HepG2 (cell line): Measurements from ENCODE around the gene C14orf119. TPM values are rescaled to one million over a fixed set of nuclear protein-coding genes. Genes with fewer than 3 reads are reported as not detected.
A peak's percentile ranks its signal among the peaks of the same experiment; 100 is the strongest.

Experiments
- ARHGAP35 ChIP-seq: sonication (generic); formaldehyde crosslinking; IDR thresholded peaks from 2 replicates; pipeline ENCODE4 v1.9.0; 2022; ENCODE audit warnings: mild to moderate bottlenecking, inconsistent platforms, moderate library complexity, missing genetic modification reagents, borderline replicate concordance
- BHLHE40 ChIP-seq: IDR thresholded peaks from 2 replicates; pipeline ENCODE4 v1.6.1; 2011; ENCODE audit warnings: low read length, improper control_type of control experiment
- DMTF1 ChIP-seq: sonication (generic); formaldehyde crosslinking; IDR thresholded peaks from 2 replicates; pipeline ENCODE4 v1.4.0; 2020; ENCODE audit warnings: mild to moderate bottlenecking, missing genetic modification reagents
- FOXM1 ChIP-seq: sonication (generic); formaldehyde crosslinking; IDR thresholded peaks from 2 replicates; pipeline ENCODE4 v1.5.0; 2020; ENCODE audit warnings: missing genetic modification reagents
- HCFC1 ChIP-seq: fragments of 150-350 bp; IDR thresholded peaks from 2 replicates; pipeline ENCODE4 v1.6.1; 2014; ENCODE audit warnings: low read depth, low read length
- IRF2 ChIP-seq: IDR thresholded peaks from 2 replicates; pipeline ENCODE4 v1.6.1; 2018; ENCODE audit warnings: missing genetic modification reagents, missing compliant biosample characterization
- KAT7 ChIP-seq: IDR thresholded peaks from 2 replicates; pipeline ENCODE4 v1.6.1; 2018; ENCODE audit warnings: borderline replicate concordance, missing compliant biosample characterization
- KAT8 ChIP-seq: IDR thresholded peaks from 2 replicates; pipeline ENCODE4 v1.6.1; 2016; ENCODE audit warnings: missing genetic modification reagents, missing compliant biosample characterization
- MYNN ChIP-seq: sonication (generic); formaldehyde crosslinking; IDR thresholded peaks from 2 replicates; pipeline ENCODE4 v1.4.0; 2020; ENCODE audit warnings: mild to moderate bottlenecking, low read depth, missing genetic modification reagents
- NCOA5 ChIP-seq: sonication (generic); formaldehyde crosslinking; IDR thresholded peaks from 2 replicates; pipeline ENCODE4 v1.4.0; 2020; ENCODE audit warnings: missing genetic modification reagents
- RCOR2 ChIP-seq: IDR thresholded peaks from 2 replicates; pipeline ENCODE4 v1.6.1; 2016; ENCODE audit warnings: missing biosample characterization, missing genetic modification reagents
- SNAPC5 ChIP-seq: sonication (generic); formaldehyde crosslinking; IDR thresholded peaks from 2 replicates; pipeline ENCODE4 v1.8.1; 2023; ENCODE audit warnings: mild to moderate bottlenecking, missing genetic modification reagents, borderline replicate concordance
- ZNF138 ChIP-seq: sonication (generic); formaldehyde crosslinking; IDR thresholded peaks from 2 replicates; pipeline ENCODE4 v1.5.0; 2020; ENCODE audit warnings: mild to moderate bottlenecking, low read depth, missing genetic modification reagents
- ZNF230 ChIP-seq: sonication (generic); formaldehyde crosslinking; IDR thresholded peaks from 2 replicates; pipeline ENCODE4 v1.4.0; 2020; ENCODE audit warnings: mild to moderate bottlenecking, missing genetic modification reagents
- ZNF33B ChIP-seq: sonication (generic); formaldehyde crosslinking; IDR thresholded peaks from 2 replicates; pipeline ENCODE4 v1.5.1; 2020; ENCODE audit warnings: mild to moderate bottlenecking, missing genetic modification reagents
- polyA plus RNA-seq, 8 experiments: library from polyadenylated mRNA; depleted of rRNA in 3 of 8; stranded (reverse) in 7 of 8; unstranded in 1 of 8; fragments of >200 nt; fragmentation: Illumina TruSeq in 4 of 8; extraction: Trizol in 4 of 8; gene quantifications; 2 replicates each; pipeline versions ENCODE4 v1.2.1 to v1.2.3, GENCODE V29; 2011 to 2016; ENCODE audit warnings: low read depth in 4 of 8, missing spikeins in 1 of 8, mixed read lengths in 1 of 8; ENCODE audit not compliant: insufficient read depth in 1 of 8
- total RNA-seq, 5 experiments: library from RNA; depleted of rRNA; stranded (reverse); fragments of >200 nt; fragmentation: Illumina TruSeq; extraction: Trizol; gene quantifications; 2 replicates each; pipeline ENCODE4 v1.2.3, GENCODE V29; 2016; ENCODE audit warnings: low read depth in 1 of 5
- TF ChIP-seq, protein P1 (sequence below): sonication (generic); formaldehyde crosslinking; IDR thresholded peaks from 2 replicates; pipeline ENCODE4 v1.5.0; 2020; ENCODE audit warnings: mild to moderate bottlenecking, missing genetic modification reagents, moderate library complexity
- TF ChIP-seq, protein P2 (sequence below): sonication (generic); formaldehyde crosslinking; IDR thresholded peaks from 2 replicates; pipeline ENCODE4 v1.4.0; 2020; ENCODE audit warnings: mild to moderate bottlenecking, missing genetic modification reagents
- TF ChIP-seq, protein P3 (sequence below): sonication (generic); formaldehyde crosslinking; IDR thresholded peaks from 2 replicates; pipeline ENCODE4 v1.4.0; 2020; ENCODE audit warnings: missing genetic modification reagents
- TF ChIP-seq, protein P4 (sequence below): sonication (generic); IDR thresholded peaks from 2 replicates; pipeline ENCODE4 v1.6.1; 2016; ENCODE audit warnings: low read depth, borderline replicate concordance
- TF ChIP-seq, protein P5 (sequence below): sonication (generic); formaldehyde crosslinking; IDR thresholded peaks from 2 replicates; pipeline ENCODE4 v1.4.0; 2020; ENCODE audit warnings: missing genetic modification reagents

C14orf119 gene
- total and polyA plus RNA-seq, 2 of the 13 experiments (the other 11 are each of a cell fraction or from before 2014, with no cell fraction given): 117 to 206 TPM

DNA sequence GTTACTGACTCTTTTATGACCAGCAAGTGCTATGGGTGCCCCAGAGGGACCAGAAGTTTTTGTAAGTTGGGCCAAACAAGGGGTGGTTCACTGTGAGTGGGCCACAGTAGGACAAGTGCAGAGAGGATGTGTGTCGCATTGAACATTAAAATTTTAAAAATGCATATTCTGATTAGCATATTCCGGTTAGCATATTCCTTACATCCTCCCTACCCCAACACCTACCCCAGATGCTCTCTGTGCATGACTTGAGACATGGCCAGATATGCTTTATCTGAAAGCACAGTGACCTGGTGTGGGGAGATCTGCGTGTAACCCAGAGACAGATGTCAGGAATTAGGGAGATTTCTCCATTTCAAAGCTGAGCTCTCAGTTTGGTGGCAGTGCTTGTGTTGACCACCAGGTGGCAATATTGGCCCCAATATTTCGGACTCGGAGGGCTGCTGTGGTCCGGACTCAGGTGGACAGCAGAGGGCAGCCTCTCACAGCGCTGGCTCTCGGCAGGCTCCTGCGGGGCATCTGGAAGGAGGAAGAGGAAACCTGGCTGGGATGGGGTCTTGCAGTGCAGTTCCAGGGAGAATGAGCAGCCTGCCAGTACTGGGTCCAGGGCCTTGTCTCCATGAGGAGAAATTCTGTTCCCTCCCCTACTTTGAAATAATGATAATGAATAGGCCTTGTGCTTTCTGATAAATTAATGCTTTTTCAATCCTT, 25.4 kb downstream of the C14orf119 start (continued):
- TF ChIP-seq DMTF1 (CRISPR knock-in tag) (no peak), FOXM1 (CRISPR knock-in tag) (no peak), ZNF230 (CRISPR knock-in tag) (no peak), KAT8 (CRISPR knock-in tag) (peak; percentile 77), KAT7 (peak; percentile 53; the same call in 1 of the 2 replicates), ARHGAP35 (CRISPR knock-in tag) (peak; percentile 71; the same call in 1 of the 2 replicates), IRF2 (CRISPR knock-in tag) (peak; percentile 95), NCOA5 (CRISPR knock-in tag) (no peak), SNAPC5 (CRISPR knock-in tag) (peak; percentile 74; the same call in 1 of the 2 replicates), HCFC1 (peak; percentile 28; the same call in 1 of the 2 replicates), ZNF138 (no peak), BHLHE40 (peak; percentile 39; the same call in 1 of the 2 replicates), RCOR2 (CRISPR knock-in tag) (0 out of 2 replicates have a peak, but pooled peaks have one; percentile 39), MYNN (peak; percentile 70; the same call in 1 of the 2 replicates), ZNF33B (peak; percentile 55; the same call in 1 of the 2 replicates)
- TF ChIP-seq, protein P1, sequence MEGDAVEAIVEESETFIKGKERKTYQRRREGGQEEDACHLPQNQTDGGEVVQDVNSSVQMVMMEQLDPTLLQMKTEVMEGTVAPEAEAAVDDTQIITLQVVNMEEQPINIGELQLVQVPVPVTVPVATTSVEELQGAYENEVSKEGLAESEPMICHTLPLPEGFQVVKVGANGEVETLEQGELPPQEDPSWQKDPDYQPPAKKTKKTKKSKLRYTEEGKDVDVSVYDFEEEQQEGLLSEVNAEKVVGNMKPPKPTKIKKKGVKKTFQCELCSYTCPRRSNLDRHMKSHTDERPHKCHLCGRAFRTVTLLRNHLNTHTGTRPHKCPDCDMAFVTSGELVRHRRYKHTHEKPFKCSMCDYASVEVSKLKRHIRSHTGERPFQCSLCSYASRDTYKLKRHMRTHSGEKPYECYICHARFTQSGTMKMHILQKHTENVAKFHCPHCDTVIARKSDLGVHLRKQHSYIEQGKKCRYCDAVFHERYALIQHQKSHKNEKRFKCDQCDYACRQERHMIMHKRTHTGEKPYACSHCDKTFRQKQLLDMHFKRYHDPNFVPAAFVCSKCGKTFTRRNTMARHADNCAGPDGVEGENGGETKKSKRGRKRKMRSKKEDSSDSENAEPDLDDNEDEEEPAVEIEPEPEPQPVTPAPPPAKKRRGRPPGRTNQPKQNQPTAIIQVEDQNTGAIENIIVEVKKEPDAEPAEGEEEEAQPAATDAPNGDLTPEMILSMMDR (CRISPR knock-in tag): peak; percentile 100
- TF ChIP-seq, protein P2, sequence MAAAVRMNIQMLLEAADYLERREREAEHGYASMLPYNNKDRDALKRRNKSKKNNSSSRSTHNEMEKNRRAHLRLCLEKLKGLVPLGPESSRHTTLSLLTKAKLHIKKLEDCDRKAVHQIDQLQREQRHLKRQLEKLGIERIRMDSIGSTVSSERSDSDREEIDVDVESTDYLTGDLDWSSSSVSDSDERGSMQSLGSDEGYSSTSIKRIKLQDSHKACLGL (CRISPR knock-in tag): no peak
- TF ChIP-seq, protein P3, sequence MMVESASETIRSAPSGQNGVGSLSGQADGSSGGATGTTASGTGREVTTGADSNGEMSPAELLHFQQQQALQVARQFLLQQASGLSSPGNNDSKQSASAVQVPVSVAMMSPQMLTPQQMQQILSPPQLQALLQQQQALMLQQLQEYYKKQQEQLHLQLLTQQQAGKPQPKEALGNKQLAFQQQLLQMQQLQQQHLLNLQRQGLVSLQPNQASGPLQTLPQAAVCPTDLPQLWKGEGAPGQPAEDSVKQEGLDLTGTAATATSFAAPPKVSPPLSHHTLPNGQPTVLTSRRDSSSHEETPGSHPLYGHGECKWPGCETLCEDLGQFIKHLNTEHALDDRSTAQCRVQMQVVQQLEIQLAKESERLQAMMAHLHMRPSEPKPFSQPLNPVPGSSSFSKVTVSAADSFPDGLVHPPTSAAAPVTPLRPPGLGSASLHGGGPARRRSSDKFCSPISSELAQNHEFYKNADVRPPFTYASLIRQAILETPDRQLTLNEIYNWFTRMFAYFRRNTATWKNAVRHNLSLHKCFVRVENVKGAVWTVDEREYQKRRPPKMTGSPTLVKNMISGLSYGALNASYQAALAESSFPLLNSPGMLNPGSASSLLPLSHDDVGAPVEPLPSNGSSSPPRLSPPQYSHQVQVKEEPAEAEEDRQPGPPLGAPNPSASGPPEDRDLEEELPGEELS (CRISPR knock-in tag): peak; percentile 60
- TF ChIP-seq, protein P4, sequence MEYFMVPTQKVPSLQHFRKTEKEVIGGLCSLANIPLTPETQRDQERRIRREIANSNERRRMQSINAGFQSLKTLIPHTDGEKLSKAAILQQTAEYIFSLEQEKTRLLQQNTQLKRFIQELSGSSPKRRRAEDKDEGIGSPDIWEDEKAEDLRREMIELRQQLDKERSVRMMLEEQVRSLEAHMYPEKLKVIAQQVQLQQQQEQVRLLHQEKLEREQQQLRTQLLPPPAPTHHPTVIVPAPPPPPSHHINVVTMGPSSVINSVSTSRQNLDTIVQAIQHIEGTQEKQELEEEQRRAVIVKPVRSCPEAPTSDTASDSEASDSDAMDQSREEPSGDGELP: peak; percentile 58; the same call in 1 of the 2 replicates
- TF ChIP-seq, protein P5, sequence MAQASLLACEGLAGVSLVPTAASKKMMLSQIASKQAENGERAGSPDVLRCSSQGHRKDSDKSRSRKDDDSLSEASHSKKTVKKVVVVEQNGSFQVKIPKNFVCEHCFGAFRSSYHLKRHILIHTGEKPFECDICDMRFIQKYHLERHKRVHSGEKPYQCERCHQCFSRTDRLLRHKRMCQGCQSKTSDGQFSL (CRISPR knock-in tag): peak; percentile 46; the same call in 1 of the 2 replicates
